Aorta (tissue), 5 donors: ENCODE measurements around the gene IP6K3. TPM values are rescaled to one million over a fixed set of nuclear protein-coding genes. Genes with fewer than 3 reads are reported as not detected.

Source experiments
- ATAC-seq: fragments of 200-7000 bp; cut with Tn5 transposase; one replicate; pipeline ENCODE4 v1.9.1; 2022; ENCODE audit warnings: moderate library complexity; ENCODE audit not compliant: low FRiP score
- DNase-seq, 2 donors: peaks; one replicate each; pipeline ENCODE4 v3.0.0-alpha.2; 2020
- H3K27ac ChIP-seq, 2 donors: one replicate each; pipeline ENCODE4 v1.5.1; 2013; ENCODE audit warnings: low read length in 2 of 2, mild to moderate bottlenecking in 2 of 2, moderate library complexity in 2 of 2, control low read depth in 1 of 2, inconsistent platforms in 1 of 2, low read depth in 1 of 2
- H3K27me3 ChIP-seq, 2 donors: one replicate each; pipeline ENCODE4 v1.6.1; 2013; ENCODE audit warnings: control low read depth in 1 of 2, low read length in 1 of 2, mild to moderate bottlenecking in 1 of 2, moderate library complexity in 1 of 2; ENCODE audit not compliant: insufficient read depth in 2 of 2, control insufficient read depth in 1 of 2
- H3K36me3 ChIP-seq, 2 donors: one replicate each; pipeline ENCODE4 v1.6.1; 2013; ENCODE audit warnings: control low read depth in 1 of 2, low read length in 1 of 2, mild to moderate bottlenecking in 1 of 2; ENCODE audit not compliant: insufficient read depth in 2 of 2, control insufficient read depth in 1 of 2
- H3K4me1 ChIP-seq, 2 donors: one replicate each; pipeline ENCODE4 v1.6.1; 2013; ENCODE audit warnings: low read length in 2 of 2, control low read depth in 1 of 2, mild to moderate bottlenecking in 1 of 2, moderate library complexity in 1 of 2; ENCODE audit not compliant: insufficient read depth in 2 of 2, control insufficient read depth in 1 of 2
- H3K4me3 ChIP-seq, 2 donors: one replicate each; pipeline ENCODE4 v1.5.1; 2013; ENCODE audit warnings: low read length in 2 of 2, control low read depth in 1 of 2, mild to moderate bottlenecking in 1 of 2
- H3K9me3 ChIP-seq: one replicate; pipeline ENCODE4 v1.6.1; 2013; ENCODE audit warnings: mild to moderate bottlenecking, low read length; ENCODE audit not compliant: control insufficient read depth
- WGBS, 2 donors: extraction: QIAGEN DNeasy Blood & Tissue Kit; methylation state at CpG; one replicate each; pipeline ENCODE4 v1.1.7; 2013; 5-methylcytosine and 5-hydroxymethylcytosine counted together
- intact Hi-C, 2 donors: fragments of 100-400 bp; cut with DNase I; formaldehyde crosslinking; loops; one replicate each; pipeline versions ENCODE4 v1.14.2 to v1.15.0; 2022
- polyA plus RNA-seq, 2 donors: library from polyadenylated mRNA; stranded (reverse); fragments of 200-250 nt; gene quantifications; one replicate each; pipeline ENCODE4 v1.2.3, GENCODE V29; 2013
- total RNA-seq, 2 donors: library from RNA; stranded (reverse); fragmentation: NEBNext Ultra II Directional; extraction: Animal tissue kit (Norgen Biotek cat#: 25700); gene quantifications; one replicate each; pipeline ENCODE4 v1.2.1, GENCODE V29; 2021
- donor health status: healthy with polysubstance abuse.
- donor health status: Bipolar disorder and iron deficiency.
- donor health status: DM: no; HTN: no; CAD: no.
- donor health status: DM: no; HTN: no; CAD: no.
- donor health status: DM: yes; HTN: yes; CAD: no.

The IP6K3 gene
- total and polyA plus RNA-seq, 4 donors = 0.63 to 1.0 TPM; not detected in 2

- 84 to 88% methylated on average over 11 of the region's 11 CpGs for WGBS, 2 donors
- Histone ChIP-seq H3K27me3 (no peaks in the 10 kb centered on the region), H3K4me3 (no peak overlapping the region), H3K36me3 (no peaks in the 10 kb centered on the region), H3K27ac (no peak overlapping the region), H3K4me1 (no peaks in the 10 kb centered on the region), H3K9me3 (no peaks in the 10 kb centered on the region)
- intact Hi-C loops = no loop called here
- DNase-seq (no peak), ATAC-seq (no peak)
Measured at GRCh38 chr6:33719326-33719987, 27.2 kb downstream of the IP6K3 start.

- H3K27me3 ChIP-seq = no peaks in the 10 kb centered on the region
- ATAC-seq = no peak
- no peak overlapping the region for H3K27ac ChIP-seq
- no peaks in the 10 kb centered on the region for H3K4me1 ChIP-seq
- intact Hi-C loops = no loop called here
- no peak overlapping the region for H3K4me3 ChIP-seq
- H3K9me3 ChIP-seq = no peaks in the 10 kb centered on the region
- DNase-seq = no peak
- WGBS, 2 donors = 96 to 100% methylated on average over 2 of the region's 2 CpGs
- H3K36me3 ChIP-seq = no peaks in the 10 kb centered on the region
Measured at GRCh38 chr6:33718713-33719112, 28.0 kb downstream of the IP6K3 start.

DNA sequence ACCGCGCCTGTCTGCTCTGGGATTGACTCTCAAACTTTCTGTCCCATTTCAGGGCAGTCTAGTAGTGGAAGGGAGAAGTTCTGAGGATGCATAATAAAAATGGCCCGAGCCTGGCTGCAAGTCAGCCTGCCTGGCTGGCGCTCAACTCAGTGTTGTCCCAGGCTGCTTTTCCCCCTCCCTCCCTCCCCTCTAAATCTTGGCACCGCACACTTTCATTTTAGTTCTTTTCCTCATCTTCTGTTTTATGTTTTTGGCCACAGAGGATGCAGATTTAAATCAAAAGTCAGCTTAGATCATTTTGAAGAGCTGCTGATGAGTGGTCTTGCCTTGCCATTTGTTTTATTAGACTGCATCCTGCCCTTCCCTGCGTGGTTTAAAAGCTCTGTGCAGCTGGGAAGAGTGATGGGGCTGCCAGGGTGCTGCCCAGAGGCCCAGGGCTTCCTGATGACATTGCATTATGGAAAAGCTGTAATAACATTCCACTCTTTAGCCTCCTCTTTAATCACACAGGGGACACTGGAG is 28.7 kb downstream of the IP6K3 start:
- no peak for DNase-seq

GRCh38 chr6:33716890-33717632 is 29.6 kb downstream of the IP6K3 start:
- no peak for DNase-seq
- no peak overlapping the region for H3K27ac ChIP-seq
- intact Hi-C loops = no loop called here

More for the DNA sequence above, 28.7 kb downstream of the IP6K3 start:
- WGBS, 2 donors = 8 to 11% methylated on average over 6 of the region's 6 CpGs
- Histone ChIP-seq H3K27ac (no peak overlapping the region), H3K9me3 (no peaks in the 10 kb centered on the region), H3K4me3 (no peak overlapping the region), H3K27me3 (no peaks in the 10 kb centered on the region), H3K4me1 (no peaks in the 10 kb centered on the region), H3K36me3 (no peaks in the 10 kb centered on the region)
- ATAC-seq = peak; percentile 58
- intact Hi-C loops = no loop called here

GRCh38 chr6:33716379-33716778 is 30.3 kb downstream of the IP6K3 start:
- Histone ChIP-seq H3K9me3 (no peaks in the 10 kb centered on the region), H3K27ac (no peak overlapping the region), H3K27me3 (no peaks in the 10 kb centered on the region), H3K36me3 (no peaks in the 10 kb centered on the region), H3K4me1 (no peaks in the 10 kb centered on the region), H3K4me3 (no peak overlapping the region)
- WGBS, 2 donors = 85 to 92% methylated on average over 7 of the region's 7 CpGs
- intact Hi-C loops = no loop called here
- ATAC-seq (no peak), DNase-seq (no peak)

More at GRCh38 chr6:33716890-33717632, 29.6 kb downstream of the IP6K3 start:
- H3K4me1 ChIP-seq = no peaks in the 10 kb centered on the region
- WGBS, 2 donors = 85 to 89% methylated on average over 8 of the region's 8 CpGs
- H3K36me3 ChIP-seq = no peaks in the 10 kb centered on the region
- no peak overlapping the region for H3K4me3 ChIP-seq
- no peaks in the 10 kb centered on the region for H3K27me3 ChIP-seq
- no peak for ATAC-seq
- H3K9me3 ChIP-seq = no peaks in the 10 kb centered on the region

- ATAC-seq (no peak), DNase-seq (no peak)
- WGBS, 2 donors = 89 to 92% methylated on average over 7 of the region's 7 CpGs
- intact Hi-C loops = loop anchor here in 1 of 2 donors (5.0 kb wide), 1 partner anchor 73 kb away; the partner anchor contains the start of gene LEMD2
- Histone ChIP-seq H3K9me3 (no peaks in the 10 kb centered on the region), H3K4me1 (no peaks in the 10 kb centered on the region), H3K4me3 (no peak overlapping the region), H3K27ac (no peak overlapping the region), H3K27me3 (no peaks in the 10 kb centered on the region), H3K36me3 (no peaks in the 10 kb centered on the region)
Measured at GRCh38 chr6:33714385-33715040, 32.2 kb downstream of the IP6K3 start.

DNA sequence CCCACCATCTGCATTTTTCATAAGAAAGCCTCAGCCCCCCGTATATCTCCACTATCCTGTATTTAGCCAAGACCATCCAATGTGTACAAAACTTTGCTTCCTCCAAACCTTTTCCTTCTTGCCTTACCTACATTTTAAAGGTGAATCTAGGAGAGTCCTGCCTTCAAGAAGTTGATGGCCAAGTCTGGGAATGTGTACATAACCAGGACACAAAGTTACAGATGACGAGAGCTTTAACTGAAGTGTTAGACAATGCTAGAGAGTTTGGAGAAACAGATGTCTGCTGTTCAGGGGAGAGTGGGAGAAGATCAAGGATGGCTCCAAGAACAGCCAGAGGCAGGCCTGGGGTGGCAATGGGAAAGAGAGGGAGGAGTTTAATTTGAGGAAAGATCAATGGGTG is 32.9 kb downstream of the IP6K3 start:
- Histone ChIP-seq H3K27me3 (no peaks in the 10 kb centered on the region), H3K9me3 (no peaks in the 10 kb centered on the region), H3K4me3 (no peak overlapping the region), H3K27ac (no peak overlapping the region), H3K36me3 (no peaks in the 10 kb centered on the region), H3K4me1 (no peaks in the 10 kb centered on the region)
- no peak for ATAC-seq
- intact Hi-C loops = loop anchor here in 1 of 2 donors (5.0 kb wide), 1 partner anchor 74 kb away; the partner anchor contains the start of gene LEMD2
- WGBS, 2 donors = 60 to 81% methylated on average over 2 of the region's 2 CpGs
- no peak for DNase-seq

- Histone ChIP-seq H3K27me3 (no peaks in the 10 kb centered on the region), H3K27ac (no peak overlapping the region), H3K9me3 (no peaks in the 10 kb centered on the region), H3K4me1 (no peaks in the 10 kb centered on the region), H3K4me3 (no peak overlapping the region), H3K36me3 (no peaks in the 10 kb centered on the region)
- WGBS, 2 donors = 43 to 63% methylated on average over 3 of the region's 3 CpGs
- ATAC-seq (no peak), DNase-seq (no peak)
- intact Hi-C loops = loop anchor here in 1 of 2 donors (5.0 kb wide), 1 partner anchor 74 kb away; the partner anchor contains the start of gene LEMD2
Measured at GRCh38 chr6:33712914-33713313, 33.8 kb downstream of the IP6K3 start.
